Activated CD4-positive, alpha-beta T cell treated with anti-CD3 and anti-CD28 coated beads for 36 hours (primary cell): Measurements from ENCODE around the gene NCAM1. TPM values are rescaled to one million over a fixed set of nuclear protein-coding genes. Genes with fewer than 3 reads are reported as not detected.

Source experiments
- ATAC-seq: fragments of 200-7000 bp; cut with Tn5 transposase; one replicate; pipeline ENCODE4 v1.10.0; 2021; ENCODE audit warnings: mild to moderate bottlenecking, moderate library complexity
- CTCF ChIA-PET: fragments of 350-600 bp; sonication (Branson Sonifier 250); formaldehyde crosslinking; loops from one replicate; lab custom pipeline; 2021; ENCODE audit warnings: antibody characterized with exemption; lab: Charles Lee
- POLR2A ChIA-PET: fragments of 350-600 bp; sonication (Branson Sonifier 250); formaldehyde crosslinking; loops from one replicate; lab custom pipeline; 2021; ENCODE audit warnings: antibody characterized with exemption, inconsistent platforms; lab: Charles Lee
- DNase-seq: peaks from one replicate; pipeline ENCODE4 v3.0.0-alpha.2; 2020
- H3K27ac Mint-ChIP-seq: one replicate; pipeline ENCODE4 v1.8.0; 2021; ENCODE audit warnings: mixed read lengths
- H3K27me3 Mint-ChIP-seq: one replicate; pipeline ENCODE4 v1.8.0; 2021; ENCODE audit warnings: mixed read lengths
- H3K36me3 Mint-ChIP-seq: one replicate; pipeline ENCODE4 v1.8.0; 2021; ENCODE audit warnings: low read depth, mixed read lengths
- H3K4me1 Mint-ChIP-seq: one replicate; pipeline ENCODE4 v1.8.0; 2021; ENCODE audit warnings: mixed read lengths
- H3K4me3 Mint-ChIP-seq: one replicate; pipeline ENCODE4 v1.8.0; 2021; ENCODE audit warnings: mild to moderate bottlenecking, moderate library complexity, mixed read lengths
- H3K9me3 Mint-ChIP-seq: one replicate; pipeline ENCODE4 v1.8.0; 2021; ENCODE audit warnings: low read depth, mixed read lengths
- intact Hi-C, 2 experiments: fragments of 100-400 bp; cut with DNase I in 1 of 2; cut with micrococcal nuclease in 1 of 2; formaldehyde crosslinking; loops; one replicate each; pipeline versions ENCODE4 v1.14.2 to v1.15.1; 2022 to 2024; cut with DNase I, micrococcal nuclease
- total RNA-seq, 2 experiments: library from RNA; stranded (reverse); gene quantifications; one replicate each; pipeline ENCODE4 v1.2.3, GENCODE V29; 2021

Gene NCAM1
- total RNA-seq, 2 experiments from 2014 or later = 0.09 to 0.14 TPM

DNA sequence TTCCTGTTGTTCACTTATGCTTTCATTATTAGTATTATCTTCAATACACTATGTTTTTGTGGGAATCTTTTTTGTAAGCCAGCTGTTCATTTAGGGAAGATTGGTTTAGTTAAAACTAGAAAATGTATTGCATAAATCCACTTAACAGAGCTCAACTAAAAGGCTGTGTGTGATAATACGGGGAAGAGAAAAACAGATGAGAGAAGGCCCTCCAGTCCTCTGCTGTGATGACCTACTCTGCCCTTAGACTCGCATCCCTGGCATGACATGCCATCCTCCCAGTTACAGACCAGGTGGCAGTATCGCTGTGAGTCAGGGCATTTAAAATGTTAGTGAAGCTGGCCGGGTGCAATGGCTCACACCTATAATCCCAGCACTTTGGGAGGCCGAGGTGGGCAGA, 179.8 kb downstream of the NCAM1 start:
- Mint-ChIP-seq H3K36me3 (no peaks in the 10 kb centered on the region), H3K4me1 (no peaks in the 10 kb centered on the region), H3K27me3 (peaks cover 34% of the 10 kb centered on the region), H3K9me3 (no peaks in the 10 kb centered on the region), H3K27ac (no peak overlapping the region), H3K4me3 (no peak overlapping the region)
- DNase-seq (no peak), ATAC-seq (no peak)
- ChIA-PET CTCF (no interaction called here), POLR2A (no interaction called here)
- intact Hi-C loops = no loop called here

DNA sequence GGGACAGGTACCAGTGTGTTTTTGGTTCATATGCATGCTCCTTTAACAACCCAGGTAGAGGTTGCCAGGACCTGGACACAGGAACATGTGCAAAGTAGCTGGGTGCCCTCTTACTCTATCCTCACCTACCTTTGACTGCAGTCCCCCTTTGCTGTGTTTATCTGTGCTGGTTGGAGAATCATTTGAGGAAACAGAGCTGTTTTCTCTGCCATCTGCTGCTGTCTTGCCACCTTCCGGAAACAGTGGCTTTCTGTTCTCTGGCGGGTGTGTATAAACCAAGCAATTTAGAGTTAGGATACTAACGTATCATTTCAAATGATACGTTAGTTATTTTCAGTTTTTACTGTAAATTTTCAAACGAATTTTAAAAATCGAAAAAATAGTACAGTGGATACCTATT, 181.3 kb downstream of the NCAM1 start:
- Mint-ChIP-seq H3K27ac (no peak overlapping the region), H3K4me3 (no peak overlapping the region), H3K4me1 (no peaks in the 10 kb centered on the region), H3K27me3 (peaks cover 25% of the 10 kb centered on the region), H3K36me3 (no peaks in the 10 kb centered on the region), H3K9me3 (no peaks in the 10 kb centered on the region)
- ChIA-PET CTCF (no interaction called here), POLR2A (no interaction called here)
- ATAC-seq (no peak), DNase-seq (no peak)
- intact Hi-C loops = no loop called here

DNA sequence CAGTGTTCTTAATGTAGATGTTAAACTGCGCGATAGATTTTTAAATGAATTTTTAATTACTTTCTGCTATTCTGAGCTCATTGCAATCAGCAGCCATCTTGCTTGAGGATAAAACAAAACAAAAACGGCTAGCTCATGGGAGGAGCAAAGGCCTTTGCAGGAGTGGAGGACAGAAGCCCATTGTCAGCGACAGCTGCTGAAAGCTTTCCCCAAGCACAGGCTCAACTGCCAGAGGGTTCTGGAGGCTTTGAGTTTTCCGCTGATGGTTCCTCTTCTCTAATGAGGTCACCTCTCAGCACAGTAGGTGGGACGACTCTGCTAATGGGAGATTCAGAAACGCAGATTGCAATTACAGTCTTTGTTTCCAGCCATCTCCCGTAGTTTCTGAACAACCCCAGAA, 186.0 kb downstream of the NCAM1 start:
- H3K4me1 Mint-ChIP-seq = no peaks in the 10 kb centered on the region
- H3K9me3 Mint-ChIP-seq = no peaks in the 10 kb centered on the region
- H3K4me3 Mint-ChIP-seq = no peak overlapping the region
- DNase-seq = no peak
- peaks cover 7% of the 10 kb centered on the region for H3K27me3 Mint-ChIP-seq
- no peaks in the 10 kb centered on the region for H3K36me3 Mint-ChIP-seq
- ChIA-PET CTCF (no interaction called here), POLR2A (no interaction called here)
- H3K27ac Mint-ChIP-seq = no peak overlapping the region
- intact Hi-C loops = no loop called here
- ATAC-seq = no peak

DNA sequence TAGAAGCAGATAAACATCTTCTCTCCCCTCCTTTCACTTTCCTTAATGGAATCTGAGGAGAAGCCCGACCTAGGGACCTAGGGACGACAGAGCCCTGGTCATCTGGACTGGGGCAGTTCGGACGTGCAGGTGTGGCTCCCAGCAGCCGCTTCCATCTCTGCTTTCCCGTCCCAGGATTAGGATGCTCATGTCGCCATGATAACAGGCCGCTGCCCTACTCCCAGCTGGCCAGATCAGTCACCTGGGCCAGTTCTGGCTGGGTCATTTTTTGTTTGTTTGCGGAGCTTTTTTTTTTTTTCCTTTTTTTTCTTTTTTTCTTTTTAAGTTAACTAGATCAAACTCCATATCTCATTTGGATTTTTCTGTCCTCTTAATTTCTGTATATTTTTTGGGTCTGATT, 186.9 kb downstream of the NCAM1 start:
- no peaks in the 10 kb centered on the region for H3K9me3 Mint-ChIP-seq
- DNase-seq = no peak
- H3K4me3 Mint-ChIP-seq = no peak overlapping the region
- peaks cover 3% of the 10 kb centered on the region for H3K27me3 Mint-ChIP-seq
- ChIA-PET POLR2A (no interaction called here), CTCF (no interaction called here)
- H3K27ac Mint-ChIP-seq = no peak overlapping the region
- no peak for ATAC-seq
- intact Hi-C loops = no loop called here
- H3K36me3 Mint-ChIP-seq = no peaks in the 10 kb centered on the region
- no peaks in the 10 kb centered on the region for H3K4me1 Mint-ChIP-seq

DNA sequence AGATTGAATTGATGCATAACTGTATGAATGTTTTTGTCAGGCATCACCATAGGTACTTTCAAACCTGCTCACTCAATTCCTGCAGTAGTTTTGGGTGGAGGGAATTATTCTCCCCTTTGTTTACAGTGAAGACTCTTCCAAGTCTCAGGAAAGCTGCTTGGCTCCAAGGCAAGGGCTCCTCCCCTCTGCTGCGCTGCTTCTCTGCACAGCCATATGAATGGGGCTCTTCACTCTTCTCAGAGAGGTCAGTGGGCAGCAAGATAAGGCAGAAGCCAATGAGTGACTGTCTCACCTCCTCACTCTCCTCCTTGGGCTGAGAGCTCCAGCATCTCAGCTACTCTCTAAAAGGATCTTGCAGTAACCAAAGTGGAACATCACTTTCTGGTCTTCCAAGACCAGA, 187.4 kb downstream of the NCAM1 start:
- H3K9me3 Mint-ChIP-seq = no peaks in the 10 kb centered on the region
- peaks cover 2% of the 10 kb centered on the region for H3K27me3 Mint-ChIP-seq
- no peak overlapping the region for H3K27ac Mint-ChIP-seq
- intact Hi-C loops = no loop called here
- H3K4me1 Mint-ChIP-seq = no peaks in the 10 kb centered on the region
- DNase-seq (no peak), ATAC-seq (no peak)
- ChIA-PET POLR2A (interaction anchor here (0.6 kb wide), 1 partner anchor 56 kb away, joined by 3 read pairs; no protein-coding TSS in a partner anchor), CTCF (no interaction called here)
- H3K4me3 Mint-ChIP-seq = no peak overlapping the region
- H3K36me3 Mint-ChIP-seq = no peaks in the 10 kb centered on the region

DNA sequence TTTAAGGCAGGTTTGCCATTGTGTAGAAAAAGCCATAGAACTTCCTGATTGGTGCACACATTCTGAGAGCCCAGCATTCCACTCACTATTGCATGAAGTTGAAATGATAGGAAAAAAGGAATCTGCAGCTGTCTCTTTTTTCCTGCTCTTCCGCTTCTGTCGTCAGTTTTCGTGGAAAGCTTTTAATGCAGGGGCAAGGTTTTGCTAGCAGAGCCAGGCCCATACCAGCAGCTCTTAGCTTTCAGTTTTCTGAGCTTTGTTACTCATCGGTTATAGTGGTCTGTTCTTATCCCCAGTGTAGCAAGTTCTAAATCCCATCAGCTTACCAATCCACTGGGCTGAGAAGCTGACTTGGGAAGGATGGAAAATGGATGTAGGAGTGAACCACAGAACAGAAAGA, 190.3 kb downstream of the NCAM1 start:
- Mint-ChIP-seq H3K4me3 (no peak overlapping the region), H3K9me3 (no peaks in the 10 kb centered on the region), H3K27ac (no peak overlapping the region), H3K27me3 (no peaks in the 10 kb centered on the region), H3K36me3 (no peaks in the 10 kb centered on the region), H3K4me1 (no peaks in the 10 kb centered on the region)
- intact Hi-C loops = no loop called here
- DNase-seq (no peak), ATAC-seq (no peak)
- POLR2A ChIA-PET = no interaction called here
- CTCF ChIA-PET = no interaction called here

DNA sequence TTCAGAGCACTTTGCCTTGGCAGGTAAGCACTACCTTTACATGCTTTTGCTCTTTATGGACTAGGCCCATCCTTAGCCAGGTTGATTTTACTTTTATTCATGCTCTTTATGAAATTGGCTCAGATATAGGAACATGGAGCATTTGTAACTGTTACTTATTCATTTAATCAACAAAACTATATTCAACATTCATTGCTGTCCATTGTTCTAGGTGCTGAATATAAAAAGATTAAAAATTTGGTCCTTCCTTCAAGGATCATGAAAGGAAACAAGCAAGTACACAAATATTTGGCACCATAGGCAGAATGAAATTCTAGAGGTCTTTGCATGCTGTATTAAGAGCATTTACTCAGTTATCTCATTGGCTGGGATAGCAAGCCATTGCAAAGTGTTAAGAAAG, 191.3 kb downstream of the NCAM1 start:
- Mint-ChIP-seq H3K9me3 (no peaks in the 10 kb centered on the region), H3K4me1 (no peaks in the 10 kb centered on the region), H3K4me3 (no peak overlapping the region), H3K27ac (no peak overlapping the region), H3K27me3 (peaks cover 2% of the 10 kb centered on the region), H3K36me3 (no peaks in the 10 kb centered on the region)
- no peak for DNase-seq
- ATAC-seq = no peak
- ChIA-PET CTCF (interaction anchor here (0.6 kb wide), 1 partner anchor 100 kb away, joined by 3 read pairs; no protein-coding TSS in a partner anchor), POLR2A (no interaction called here)
- intact Hi-C loops = no loop called here

DNA sequence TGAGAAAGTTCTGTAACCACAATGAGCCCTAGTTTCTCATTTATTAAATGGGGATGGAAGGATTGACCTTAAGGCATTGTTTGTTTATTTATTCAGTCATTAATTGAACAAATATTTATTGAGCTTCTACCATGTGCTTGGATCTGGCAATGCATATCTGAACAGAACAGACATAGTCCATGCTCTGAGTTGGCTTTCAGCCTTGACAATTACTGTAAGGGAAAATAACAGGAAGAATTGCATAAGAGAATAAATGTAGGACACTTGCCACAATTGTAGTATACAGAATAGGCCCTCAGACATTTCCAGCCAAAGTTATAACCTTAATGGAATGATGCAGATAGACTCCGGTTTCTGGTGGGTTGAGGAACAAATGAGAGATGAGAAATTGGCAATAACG, 192.6 kb downstream of the NCAM1 start:
- DNase-seq = no peak
- intact Hi-C loops = no loop called here
- no peaks in the 10 kb centered on the region for H3K9me3 Mint-ChIP-seq
- no peak overlapping the region for H3K4me3 Mint-ChIP-seq
- ChIA-PET POLR2A (no interaction called here), CTCF (no interaction called here)
- peaks cover 2% of the 10 kb centered on the region for H3K27me3 Mint-ChIP-seq
- H3K4me1 Mint-ChIP-seq = no peaks in the 10 kb centered on the region
- no peaks in the 10 kb centered on the region for H3K36me3 Mint-ChIP-seq
- no peak for ATAC-seq
- no peak overlapping the region for H3K27ac Mint-ChIP-seq

DNA sequence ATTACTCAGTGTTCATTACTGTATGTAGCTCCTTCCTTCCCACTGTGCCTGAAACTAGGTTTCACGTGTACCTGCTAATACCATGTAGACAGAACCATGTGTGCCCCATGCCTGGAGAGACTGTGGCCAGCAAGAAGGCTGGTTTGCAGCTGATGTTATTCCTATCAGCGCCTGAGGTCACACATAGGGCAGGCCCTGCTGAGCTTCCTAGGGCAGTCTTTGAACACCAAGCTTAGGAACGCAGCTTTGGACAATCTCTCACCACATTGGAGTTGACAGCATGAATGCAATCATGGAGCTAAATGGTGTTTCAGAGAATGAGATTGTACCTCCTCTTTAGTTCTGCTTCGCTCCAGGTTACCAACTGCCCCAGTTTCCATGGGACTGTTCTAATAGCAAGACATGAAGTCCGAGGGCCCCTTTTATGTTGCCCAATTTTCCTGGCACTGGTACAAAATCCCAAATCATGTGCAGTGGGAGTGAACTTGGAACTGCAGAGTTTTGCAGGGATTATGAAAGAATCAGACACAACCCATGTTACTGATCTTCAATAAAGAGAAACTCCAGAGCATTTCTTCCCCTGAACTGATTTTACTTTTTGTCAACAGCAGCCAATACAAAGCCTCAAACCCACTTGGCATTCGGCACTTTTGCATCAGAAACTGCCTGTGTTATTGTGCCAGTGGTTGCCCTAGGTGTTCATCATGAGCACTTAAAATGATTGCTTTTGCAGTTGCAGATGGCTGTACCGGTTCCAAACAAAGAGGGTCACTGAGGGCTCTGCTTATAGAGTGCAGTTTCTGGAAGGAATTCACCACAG, 199.0 kb downstream of the NCAM1 start:
- Mint-ChIP-seq H3K9me3 (no peaks in the 10 kb centered on the region), H3K27me3 (peaks cover 7% of the 10 kb centered on the region), H3K27ac (no peak overlapping the region), H3K36me3 (no peaks in the 10 kb centered on the region), H3K4me1 (no peaks in the 10 kb centered on the region), H3K4me3 (no peak overlapping the region)
- ATAC-seq = no peak
- intact Hi-C loops = no loop called here
- ChIA-PET POLR2A (no interaction called here), CTCF (interaction anchor here (0.6 kb wide), 1 partner anchor 1958 kb away, joined by 3 read pairs; no protein-coding TSS in a partner anchor)
- DNase-seq = no peak

DNA sequence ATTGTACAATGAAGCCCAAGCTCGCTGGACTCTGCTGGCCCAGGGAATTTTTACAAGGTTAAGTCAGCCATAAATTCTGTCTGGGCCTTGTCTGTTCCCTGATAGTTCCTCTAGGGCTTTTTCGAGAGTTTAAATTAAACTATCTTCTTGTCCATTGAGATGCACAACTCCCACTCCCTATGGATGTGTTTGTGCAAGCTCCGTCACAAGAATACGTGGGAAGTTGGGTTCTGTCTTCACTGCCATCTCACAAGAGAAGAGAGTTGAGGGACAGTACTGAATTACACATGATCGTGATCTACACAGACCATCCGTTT, 199.5 kb downstream of the NCAM1 start:
- ChIA-PET CTCF (no interaction called here), POLR2A (no interaction called here)
- DNase-seq (no peak), ATAC-seq (no peak)
- intact Hi-C loops = no loop called here
- no peak overlapping the region for H3K27ac Mint-ChIP-seq
- no peaks in the 10 kb centered on the region for H3K4me1 Mint-ChIP-seq
- H3K27me3 Mint-ChIP-seq = peaks cover 7% of the 10 kb centered on the region
- no peaks in the 10 kb centered on the region for H3K36me3 Mint-ChIP-seq
- no peak overlapping the region for H3K4me3 Mint-ChIP-seq
- H3K9me3 Mint-ChIP-seq = no peaks in the 10 kb centered on the region

DNA sequence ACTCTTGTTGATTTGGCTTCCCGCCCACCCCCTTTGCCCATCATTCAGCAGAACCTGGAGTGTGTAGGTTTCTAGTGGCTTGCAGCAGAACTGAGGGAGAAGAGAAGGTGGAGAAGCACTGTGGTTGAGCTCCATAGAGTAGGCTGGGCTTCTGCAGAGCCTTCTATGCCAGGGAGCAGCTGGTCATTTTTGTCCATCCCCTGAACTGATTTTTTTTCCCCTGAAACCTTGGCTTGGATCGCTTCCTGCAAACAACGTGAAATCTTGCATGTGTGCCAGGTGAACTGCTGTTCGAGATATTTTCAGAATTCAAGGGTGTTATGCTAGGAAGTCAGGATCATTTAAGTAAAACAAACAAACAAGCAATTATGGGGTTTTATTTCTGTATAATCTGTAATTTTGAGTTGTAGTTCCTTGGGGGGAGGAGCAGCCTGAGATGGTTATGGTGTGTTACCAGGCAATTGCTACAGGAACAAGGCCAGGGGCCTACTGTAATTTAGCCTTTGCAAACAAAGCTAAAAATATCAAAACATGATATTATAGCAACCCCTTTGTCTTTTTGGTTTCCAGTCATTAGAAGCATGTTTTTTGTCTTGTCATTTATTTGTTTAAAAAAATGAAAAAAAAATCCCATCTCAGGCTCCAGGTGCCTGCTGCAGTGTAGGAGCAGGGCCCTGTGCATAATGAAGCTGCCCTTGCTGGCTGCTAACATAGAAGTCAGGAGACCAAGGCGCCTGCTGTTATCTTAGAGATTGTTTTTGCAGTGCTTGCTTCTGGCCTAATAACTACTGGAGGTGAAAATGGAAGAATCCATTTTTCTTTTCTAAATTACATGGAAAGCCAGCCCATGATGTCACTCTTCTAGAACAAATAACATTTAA, 200.7 kb downstream of the NCAM1 start:
- intact Hi-C loops = no loop called here
- DNase-seq (no peak), ATAC-seq (no peak)
- Mint-ChIP-seq H3K36me3 (no peaks in the 10 kb centered on the region), H3K27me3 (peaks cover 7% of the 10 kb centered on the region), H3K27ac (no peak overlapping the region), H3K4me1 (no peaks in the 10 kb centered on the region), H3K9me3 (no peaks in the 10 kb centered on the region), H3K4me3 (no peak overlapping the region)
- ChIA-PET POLR2A (no interaction called here), CTCF (no interaction called here)

DNA sequence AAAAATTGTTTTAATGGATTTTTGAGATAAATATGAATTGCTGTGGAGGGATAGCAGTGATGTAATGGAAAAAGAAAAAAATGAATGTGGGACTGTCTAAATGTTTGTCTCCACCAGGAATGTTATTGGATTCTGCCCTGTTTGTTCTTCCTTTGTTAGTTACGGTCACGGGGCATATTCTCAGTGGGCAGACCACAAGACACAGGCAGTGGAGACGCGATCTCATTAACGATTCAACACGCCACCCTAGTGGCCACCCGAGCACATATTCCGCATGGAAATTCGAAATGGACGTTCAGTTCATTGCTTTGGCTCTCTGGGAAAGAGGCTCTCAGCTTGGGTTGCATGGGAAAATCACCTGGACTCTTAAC, 201.4 kb downstream of the NCAM1 start:
- Mint-ChIP-seq H3K27me3 (peaks cover 5% of the 10 kb centered on the region), H3K9me3 (no peaks in the 10 kb centered on the region), H3K27ac (no peak overlapping the region), H3K4me1 (no peaks in the 10 kb centered on the region), H3K36me3 (no peaks in the 10 kb centered on the region), H3K4me3 (no peak overlapping the region)
- ChIA-PET CTCF (no interaction called here), POLR2A (no interaction called here)
- intact Hi-C loops = no loop called here
- ATAC-seq = no peak
- DNase-seq = no peak
